Vagina (tissue), 2 donors: ENCODE measurements around the gene SRGAP3. TPM values are rescaled to one million over a fixed set of nuclear protein-coding genes. Genes with fewer than 3 reads are reported as not detected.
"Not testable (repeated sequence)": the region's sequence is repeated elsewhere in the genome, so short reads cannot be mapped to it uniquely, and the experiment has no call there.

Source experiments
- DNase-seq, 2 donors: peaks; one replicate each; pipeline ENCODE4 v3.0.0-alpha.2; 2017; ENCODE audit errors: extremely low spot score in 2 of 2
- H3K27ac ChIP-seq: fragments of 200-600 bp; sonication (generic); one replicate; pipeline ENCODE4 v1.5.1; 2019
- H3K27me3 ChIP-seq: fragments of 200-600 bp; sonication (generic); one replicate; pipeline ENCODE4 v1.5.1; 2019
- H3K36me3 ChIP-seq, 2 donors: fragments of 200-600 bp; sonication (generic); one replicate each; pipeline ENCODE4 v1.5.1; 2017 to 2019
- H3K4me1 ChIP-seq: fragments of 200-600 bp; sonication (generic); one replicate; pipeline ENCODE4 v1.5.1; 2019
- H3K4me3 ChIP-seq, 2 donors: fragments of 200-600 bp; sonication (generic); 1 replicate in 1 of 2; 2 replicates in 1 of 2; pipeline ENCODE4 v1.5.1; 2016 to 2019
- H3K9me3 ChIP-seq: fragments of 200-600 bp; sonication (generic); one replicate; pipeline ENCODE4 v1.5.1; 2019
- CTCF ChIP-seq, 3 experiments: fragments of 450-650 bp in 2 of 3; fragments of 200-600 bp in 1 of 3; sonication (generic) in 1 of 3; IDR thresholded peaks; one replicate each; pipeline ENCODE4 v1.5.1; 2017 to 2019; ENCODE audit warnings: antibody characterized with exemption in 3 of 3, mild to moderate bottlenecking in 2 of 3, moderate library complexity in 2 of 3
- POLR2A ChIP-seq, 2 donors: fragments of 450-650 bp; IDR thresholded peaks; one replicate each; pipeline ENCODE4 v1.6.1; 2017; ENCODE audit warnings: antibody characterized with exemption in 2 of 2, mild to moderate bottlenecking in 2 of 2, moderate library complexity in 2 of 2
- POLR2AphosphoS5 ChIP-seq, 2 donors: sonication (generic); formaldehyde crosslinking; IDR thresholded peaks; one replicate each; pipeline ENCODE4 v1.9.0; 2017; ENCODE audit warnings: antibody characterized with exemption in 2 of 2, mild to moderate bottlenecking in 2 of 2, low read depth in 1 of 2; ENCODE audit not compliant: insufficient read depth in 1 of 2
- intact Hi-C: fragments of 100-400 bp; cut with DNase I; formaldehyde crosslinking; loops from one replicate; pipeline ENCODE4 v1.15.1; 2023
- total RNA-seq: library from RNA; depleted of rRNA; stranded (reverse); fragments of >200 nt; gene quantifications from one replicate; pipeline ENCODE4 v1.2.3, GENCODE V29; 2016

The SRGAP3 gene
- total RNA-seq, 1 donor from 2014 or later: 20.6 TPM

GRCh38 chr3:9097495-9097894 is 152.0 kb downstream of the SRGAP3 start:
- no peak for DNase-seq
- Histone ChIP-seq H3K4me1 (no peaks in the 10 kb centered on the region), H3K27me3 (no peaks in the 10 kb centered on the region), H3K9me3 (no peaks in the 10 kb centered on the region), H3K27ac (no peak overlapping the region), H3K36me3 (no peaks in the 10 kb centered on the region), H3K4me3 (no peak overlapping the region)
- intact Hi-C loops: no loop called here
- TF ChIP-seq POLR2AphosphoS5 (IDR thresholded peaks at IDR 0.05; ENCODE audit: insufficient read depth in 1 of 2, low read depth in 1 of 2) (no peak), POLR2A (IDR thresholded peaks at IDR 0.05) (no peak), CTCF (IDR thresholded peaks at IDR 0.05) (no peak)

GRCh38 chr3:9091486-9092235 is 157.8 kb downstream of the SRGAP3 start:
- Histone ChIP-seq H3K27ac (no peak overlapping the region), H3K4me1 (peaks cover 8% of the 10 kb centered on the region), H3K27me3 (no peaks in the 10 kb centered on the region), H3K4me3 (no peak overlapping the region), H3K9me3 (no peaks in the 10 kb centered on the region), H3K36me3 (no peaks in the 10 kb centered on the region)
- intact Hi-C loops: no loop called here
- TF ChIP-seq POLR2A (IDR thresholded peaks at IDR 0.05) (no peak), CTCF (IDR thresholded peaks at IDR 0.05) (no peak), POLR2AphosphoS5 (IDR thresholded peaks at IDR 0.05; ENCODE audit: insufficient read depth in 1 of 2, low read depth in 1 of 2) (no peak)
- no peak for DNase-seq

- intact Hi-C loops: no loop called here
- no peaks in the 10 kb centered on the region for H3K27me3 ChIP-seq
- no peak overlapping the region for H3K27ac ChIP-seq
- no peaks in the 10 kb centered on the region for H3K36me3 ChIP-seq
- no peak for TF ChIP-seq CTCF (IDR thresholded peaks at IDR 0.05)
- TF ChIP-seq POLR2AphosphoS5 (IDR thresholded peaks at IDR 0.05; ENCODE audit: insufficient read depth in 1 of 2, low read depth in 1 of 2): no peak
- no peak for TF ChIP-seq POLR2A (IDR thresholded peaks at IDR 0.05)
- peaks cover 8% of the 10 kb centered on the region for H3K4me1 ChIP-seq
- H3K9me3 ChIP-seq: no peaks in the 10 kb centered on the region
- DNase-seq: no peak
- H3K4me3 ChIP-seq: no peak overlapping the region
These were observed 160.7 kb downstream of the SRGAP3 start for GRCh38 chr3:9088441-9089353.

GRCh38 chr3:9087831-9088413 is 161.5 kb downstream of the SRGAP3 start:
- no peak for DNase-seq
- Histone ChIP-seq H3K36me3 (no peaks in the 10 kb centered on the region), H3K4me1 (peaks cover 8% of the 10 kb centered on the region), H3K27me3 (no peaks in the 10 kb centered on the region), H3K4me3 (no peak overlapping the region), H3K9me3 (no peaks in the 10 kb centered on the region), H3K27ac (no peak overlapping the region)
- no peak for TF ChIP-seq POLR2AphosphoS5 (IDR thresholded peaks at IDR 0.05; ENCODE audit: insufficient read depth in 1 of 2, low read depth in 1 of 2)
- TF ChIP-seq POLR2A (IDR thresholded peaks at IDR 0.05): no peak
- no peak for TF ChIP-seq CTCF (IDR thresholded peaks at IDR 0.05)
- intact Hi-C loops: no loop called here

GRCh38 chr3:9085428-9085827 is 164.0 kb downstream of the SRGAP3 start:
- H3K36me3 ChIP-seq, H3K4me1 ChIP-seq, intact Hi-C loops, H3K4me3 ChIP-seq, H3K9me3 ChIP-seq, H3K27me3 ChIP-seq, H3K27ac ChIP-seq, DNase-seq: not testable (repeated sequence)
